ENCODE results near the gene HHEX. TPM values are rescaled to one million over a fixed set of nuclear protein-coding genes. Genes with fewer than 3 reads are reported as not detected.

HHEX gene
- total RNA-seq, 6 experiments from 2014 or later, result 26.8 to 73.2 (median 42.0) TPM

DNA sequence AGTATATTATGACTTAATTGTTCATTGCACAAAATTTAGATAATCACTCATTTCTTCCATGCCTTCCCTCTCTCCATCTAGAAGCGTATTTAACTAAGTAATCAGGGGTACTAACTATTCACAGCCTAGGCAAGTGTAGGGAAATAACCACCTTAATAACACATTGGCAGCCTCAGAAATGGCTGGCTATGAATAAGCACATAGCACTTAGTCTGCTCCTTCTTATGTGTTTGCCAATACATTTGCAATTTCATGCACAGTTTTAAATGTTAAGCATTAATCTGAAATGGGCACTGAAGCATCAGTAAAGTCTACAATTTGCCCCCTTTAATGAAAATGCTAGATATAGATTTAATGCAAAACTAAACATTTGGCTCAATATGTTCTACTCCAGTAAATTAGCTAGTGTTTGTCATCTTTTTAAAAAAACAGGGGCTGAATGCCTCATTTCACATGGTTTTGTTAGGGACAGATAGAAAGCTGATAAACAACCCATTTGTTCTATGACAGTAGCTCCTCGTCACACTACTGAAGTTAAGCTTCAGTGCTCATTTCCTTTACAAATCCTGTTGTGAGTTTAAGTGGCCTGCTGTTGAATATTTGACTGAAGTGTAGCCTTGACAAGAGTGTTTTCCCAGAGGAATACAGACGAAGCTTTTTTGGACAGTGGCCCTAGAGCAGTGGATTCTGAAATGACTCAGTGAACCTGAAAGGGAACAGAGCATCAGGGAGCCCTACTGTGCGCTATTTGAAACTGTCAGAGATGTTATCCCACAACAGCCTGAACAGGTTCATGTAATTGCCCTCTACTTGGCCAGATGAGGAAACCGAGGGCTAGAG is 30.5 kb downstream of the HHEX start:
- TF ChIP-seq, protein P1, sequence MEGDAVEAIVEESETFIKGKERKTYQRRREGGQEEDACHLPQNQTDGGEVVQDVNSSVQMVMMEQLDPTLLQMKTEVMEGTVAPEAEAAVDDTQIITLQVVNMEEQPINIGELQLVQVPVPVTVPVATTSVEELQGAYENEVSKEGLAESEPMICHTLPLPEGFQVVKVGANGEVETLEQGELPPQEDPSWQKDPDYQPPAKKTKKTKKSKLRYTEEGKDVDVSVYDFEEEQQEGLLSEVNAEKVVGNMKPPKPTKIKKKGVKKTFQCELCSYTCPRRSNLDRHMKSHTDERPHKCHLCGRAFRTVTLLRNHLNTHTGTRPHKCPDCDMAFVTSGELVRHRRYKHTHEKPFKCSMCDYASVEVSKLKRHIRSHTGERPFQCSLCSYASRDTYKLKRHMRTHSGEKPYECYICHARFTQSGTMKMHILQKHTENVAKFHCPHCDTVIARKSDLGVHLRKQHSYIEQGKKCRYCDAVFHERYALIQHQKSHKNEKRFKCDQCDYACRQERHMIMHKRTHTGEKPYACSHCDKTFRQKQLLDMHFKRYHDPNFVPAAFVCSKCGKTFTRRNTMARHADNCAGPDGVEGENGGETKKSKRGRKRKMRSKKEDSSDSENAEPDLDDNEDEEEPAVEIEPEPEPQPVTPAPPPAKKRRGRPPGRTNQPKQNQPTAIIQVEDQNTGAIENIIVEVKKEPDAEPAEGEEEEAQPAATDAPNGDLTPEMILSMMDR (IDR thresholded peaks at IDR 0.05), result no peak
- no peak for TF ChIP-seq POLR2A (IDR thresholded peaks at IDR 0.05)
- ATAC-seq (no peak), DNase-seq (no peak)
- no peak overlapping the region for H3K27ac ChIP-seq
- WGBS (ENCODE audit: insufficient coverage, low coverage, low lambda C conversion rate, missing lambda C conversion rate), result 56% methylated on average over 3 of the region's 5 CpGs
- no peaks in the 10 kb centered on the region for H3K27me3 ChIP-seq
- peaks cover 0 to 29% (median 4%) of the 10 kb centered on the region in 4 donors for H3K4me1 ChIP-seq
- H3K4me3 ChIP-seq, result no peak overlapping the region
- H3K36me3 ChIP-seq, result no peaks in the 10 kb centered on the region
- intact Hi-C loops (cut with DNase I), result no loop called here
- H3K9me3 ChIP-seq, result no peaks in the 10 kb centered on the region

DNA sequence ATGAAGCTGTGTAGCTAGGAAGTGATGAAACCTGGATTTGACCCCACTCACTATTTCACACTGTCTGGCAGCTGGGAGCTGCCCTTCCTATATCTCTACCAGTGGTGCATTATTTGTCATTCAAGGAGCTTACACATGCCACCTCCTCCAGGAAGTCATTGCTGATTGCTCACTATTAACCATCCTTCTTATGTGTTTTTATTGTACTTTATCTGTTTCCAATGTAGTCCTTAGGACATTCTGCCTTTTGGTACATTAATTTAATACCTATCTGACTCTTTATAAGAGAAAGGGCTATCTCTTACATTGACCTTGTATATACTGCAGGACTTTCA is 31.0 kb downstream of the HHEX start:
- intact Hi-C loops (cut with DNase I), result no loop called here
- no peaks in the 10 kb centered on the region for H3K36me3 ChIP-seq

DNA sequence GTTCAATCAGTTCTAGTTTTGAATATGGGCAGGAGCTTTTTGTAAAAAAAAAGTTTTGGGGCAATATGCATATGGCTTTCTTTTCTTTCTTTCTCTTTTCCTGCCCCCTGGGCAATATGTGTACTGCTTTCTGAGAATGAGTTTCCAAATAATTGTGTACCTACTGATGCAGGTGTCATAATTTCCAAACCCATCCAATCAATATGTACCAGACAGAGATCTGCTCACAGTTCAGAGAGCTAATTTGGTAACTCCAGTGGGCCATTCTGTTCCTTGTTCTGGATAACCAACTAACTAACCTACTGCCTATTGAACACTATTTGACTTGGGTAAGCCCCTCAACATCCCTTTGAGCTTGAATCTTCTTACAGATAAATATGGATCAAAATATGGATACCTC is 32.6 kb downstream of the HHEX start:
- intact Hi-C loops (cut with DNase I), result no loop called here
- Histone ChIP-seq H3K36me3 (no peaks in the 10 kb centered on the region), H3K4me1 (peaks cover 0 to 17% (median 2%) of the 10 kb centered on the region in 4 donors), H3K9me3 (no peaks in the 10 kb centered on the region), H3K4me3 (no peak overlapping the region), H3K27ac (peak overlapping the region in 1 of 3 donors; percentile 25), H3K27me3 (no peaks in the 10 kb centered on the region)
- DNase-seq (no peak), ATAC-seq (peak; percentile 68 to 81 (median 76))
- TF ChIP-seq POLR2A (IDR thresholded peaks at IDR 0.05), result no peak
- TF ChIP-seq, protein P1 (IDR thresholded peaks at IDR 0.05), result no peak

More for the DNA sequence above, 31.0 kb downstream of the HHEX start:
- no peak for ATAC-seq
- no peak for DNase-seq
- TF ChIP-seq, protein P1 (IDR thresholded peaks at IDR 0.05), result no peak
- no peak for TF ChIP-seq POLR2A (IDR thresholded peaks at IDR 0.05)
- H3K27ac ChIP-seq, result no peak overlapping the region
- no peaks in the 10 kb centered on the region for H3K9me3 ChIP-seq
- H3K4me1 ChIP-seq, result peaks cover 0 to 23% (median 3%) of the 10 kb centered on the region in 4 donors
- H3K27me3 ChIP-seq, result no peaks in the 10 kb centered on the region
- H3K4me3 ChIP-seq, result no peak overlapping the region

DNA sequence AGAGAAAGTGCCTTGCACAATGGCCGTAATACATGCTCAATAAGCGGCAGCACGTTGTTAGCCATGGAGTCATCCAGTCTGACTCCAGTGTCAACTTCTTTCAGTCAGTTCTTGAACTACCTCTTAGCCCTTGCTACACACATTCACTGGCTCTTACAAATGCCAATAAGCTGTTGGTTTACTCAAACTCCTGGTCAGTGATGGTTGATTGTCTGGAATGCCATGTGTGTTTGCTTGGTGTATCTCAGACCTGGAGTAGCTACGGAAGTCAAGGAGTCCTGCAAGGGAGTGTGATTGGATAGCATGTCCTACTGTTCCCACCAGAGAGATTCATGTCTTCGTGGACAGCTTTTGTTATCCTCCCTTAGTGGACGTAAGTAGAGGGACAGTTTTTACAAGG is 37.4 kb downstream of the HHEX start:
- WGBS (ENCODE audit: insufficient coverage, low coverage, low lambda C conversion rate, missing lambda C conversion rate), result 78% methylated on average over 5 of the region's 6 CpGs
- DNase-seq (no peak), ATAC-seq (no peak)
- Histone ChIP-seq H3K9me3 (no peaks in the 10 kb centered on the region), H3K36me3 (no peaks in the 10 kb centered on the region), H3K27ac (no peak overlapping the region), H3K4me1 (peaks cover 0 to 11% (median 2%) of the 10 kb centered on the region in 4 donors), H3K4me3 (no peak overlapping the region), H3K27me3 (no peaks in the 10 kb centered on the region)
- intact Hi-C loops (cut with DNase I), result no loop called here
- TF ChIP-seq, protein P1 (IDR thresholded peaks at IDR 0.05), result no peak
- TF ChIP-seq POLR2A (IDR thresholded peaks at IDR 0.05), result no peak

All from right lobe of liver (tissue), 6 donors.